HL-60 (cell line): ENCODE data around the gene PLD5.

Source experiments
- CTCF ChIP-seq: IDR thresholded peaks from one replicate; pipeline ENCODE4 v1.5.1; 2011; ENCODE audit warnings: low read length, control low read depth, inconsistent platforms; ENCODE audit not compliant: insufficient read depth
- GABPA ChIP-seq: IDR thresholded peaks from 2 replicates; pipeline ENCODE4 v1.6.1; 2012; ENCODE audit warnings: low read depth
- POLR2AphosphoS5 ChIP-seq: IDR thresholded peaks from 2 replicates; pipeline ENCODE4 v1.6.1; 2012; ENCODE audit warnings: low read depth
- REST ChIP-seq: IDR thresholded peaks from 2 replicates; pipeline ENCODE4 v1.6.1; 2012; ENCODE audit warnings: low read depth; ENCODE audit not compliant: insufficient replicate concordance

- TF ChIP-seq CTCF (no peak), REST (no peak), POLR2AphosphoS5 (no peak), GABPA (no peak)
Observed at GRCh38 chr1:242489545-242489944, 35.0 kb downstream of the PLD5 start.
